Activated CD8-positive, alpha-beta T cell treated with anti-CD3 and anti-CD28 coated beads for 36 hours (primary cell): ENCODE measurements around the gene EXD2. TPM values are rescaled to one million over a fixed set of nuclear protein-coding genes. Genes with fewer than 3 reads are reported as not detected.

Experiments used
- ATAC-seq: fragments of 200-7000 bp; cut with Tn5 transposase; one replicate; pipeline ENCODE4 v1.10.0; 2021; ENCODE audit warnings: mild to moderate bottlenecking, moderate library complexity
- CTCF ChIA-PET: fragments of 350-600 bp; sonication (Branson Sonifier 250); formaldehyde crosslinking; loops from one replicate; lab custom pipeline; 2021; ENCODE audit warnings: antibody characterized with exemption; lab: Charles Lee
- POLR2A ChIA-PET: fragments of 350-600 bp; sonication (Branson Sonifier 250); formaldehyde crosslinking; loops from one replicate; lab custom pipeline; 2021; ENCODE audit warnings: antibody characterized with exemption; lab: Charles Lee
- DNase-seq: peaks from one replicate; pipeline ENCODE4 v3.0.0-alpha.2; 2020
- H3K27ac Mint-ChIP-seq: one replicate; pipeline ENCODE4 v1.8.0; 2021; ENCODE audit warnings: mild to moderate bottlenecking, mixed read lengths
- H3K27me3 Mint-ChIP-seq: one replicate; pipeline ENCODE4 v1.8.0; 2021; ENCODE audit warnings: mixed read lengths
- H3K36me3 Mint-ChIP-seq: one replicate; pipeline ENCODE4 v1.8.0; 2021; ENCODE audit warnings: low read depth, mixed read lengths
- H3K4me1 Mint-ChIP-seq: one replicate; pipeline ENCODE4 v1.8.0; 2021; ENCODE audit warnings: low read depth, mixed read lengths
- H3K4me3 Mint-ChIP-seq: one replicate; pipeline ENCODE4 v1.8.0; 2021; ENCODE audit warnings: mild to moderate bottlenecking, moderate library complexity, mixed read lengths
- H3K9me3 Mint-ChIP-seq: one replicate; pipeline ENCODE4 v1.8.0; 2021; ENCODE audit warnings: mixed read lengths
- CTCF ChIP-seq: fragments of 200-600 bp; IDR thresholded peaks from one replicate; pipeline ENCODE4 v1.8.0; 2022; ENCODE audit warnings: antibody characterized with exemption, mild to moderate bottlenecking
- intact Hi-C: fragments of 100-400 bp; cut with micrococcal nuclease; formaldehyde crosslinking; loops from one replicate; pipeline ENCODE4 v1.10.0; 2022
- total RNA-seq, 2 experiments: library from RNA; stranded (reverse); gene quantifications; one replicate each; pipeline ENCODE4 v1.2.3, GENCODE V29; 2021

The EXD2 gene
- total RNA-seq, 2 experiments from 2014 or later: 9.4 to 10.7 TPM

DNA sequence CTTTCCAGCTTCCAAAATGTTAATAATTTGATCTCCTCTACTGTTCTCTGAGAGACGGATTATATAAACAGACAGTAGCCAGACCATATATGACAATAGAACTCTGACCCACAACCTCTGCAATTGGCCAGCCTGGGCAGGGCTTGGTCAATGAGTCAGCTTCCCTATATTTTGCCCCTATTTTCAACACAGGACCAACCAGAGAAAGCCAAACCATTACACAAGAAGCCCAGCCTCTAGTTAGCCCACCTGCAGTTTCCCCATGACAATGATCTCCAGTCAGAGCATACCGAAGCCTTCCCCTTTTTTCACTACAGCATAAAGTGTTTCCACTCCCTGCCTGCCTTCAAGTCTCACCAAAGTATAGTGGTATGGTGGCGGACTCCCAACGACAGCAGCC, 7.6 kb upstream of the EXD2 start:
- no peak for TF ChIP-seq CTCF
- Mint-ChIP-seq H3K27ac (no peak overlapping the region), H3K4me1 (no peaks in the 10 kb centered on the region), H3K27me3 (no peaks in the 10 kb centered on the region), H3K36me3 (no peaks in the 10 kb centered on the region), H3K9me3 (no peaks in the 10 kb centered on the region), H3K4me3 (no peak overlapping the region)
- DNase-seq (no peak), ATAC-seq (no peak)
- ChIA-PET CTCF (no interaction called here), POLR2A (interaction anchor here (1.5 kb wide), 1 partner anchor 54 kb away, joined by 4 read pairs; no protein-coding TSS in a partner anchor)
- intact Hi-C loops: no loop called here

DNA sequence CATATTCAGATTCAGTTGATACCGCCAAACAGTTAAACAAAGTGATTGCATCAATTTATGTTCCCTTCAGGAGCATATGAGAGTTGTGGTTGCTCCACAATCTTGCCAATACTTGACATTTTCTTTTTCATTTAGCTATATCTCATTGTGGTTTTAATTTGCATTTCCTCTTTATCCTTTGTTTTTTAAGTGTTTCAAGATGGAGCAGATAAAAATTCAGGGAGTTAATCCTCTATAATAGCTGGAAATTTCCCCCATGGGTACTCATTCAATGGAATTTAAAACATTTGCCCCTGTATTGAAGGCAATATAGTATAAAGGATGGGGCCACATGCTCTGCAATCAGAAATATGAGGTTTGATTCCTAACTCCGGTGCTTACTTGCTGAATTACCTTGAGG, 1.1 kb upstream of the EXD2 start:
- Mint-ChIP-seq H3K27ac (no peak overlapping the region), H3K27me3 (no peaks in the 10 kb centered on the region), H3K9me3 (no peaks in the 10 kb centered on the region), H3K4me3 (peak overlapping the region; percentile 90), H3K36me3 (no peaks in the 10 kb centered on the region), H3K4me1 (peaks cover 23% of the 10 kb centered on the region)
- ChIA-PET POLR2A (interaction anchor here (0.7 to 1.2 kb wide), 2 partner anchors 38 to 281 kb away, joined by 3 to 5 read pairs; partner anchors contain the start of gene DCAF5), CTCF (interaction anchor here (0.9 to 1.0 kb wide), 2 partner anchors 8 to 60 kb away, joined by 3 to 7 read pairs; no protein-coding TSS in a partner anchor)
- TF ChIP-seq CTCF: no peak
- DNase-seq (no peak), ATAC-seq (no peak)
- intact Hi-C loops: loop anchor here (5.0 kb wide), 1 partner anchor 58 kb away; no protein-coding TSS in a partner anchor

DNA sequence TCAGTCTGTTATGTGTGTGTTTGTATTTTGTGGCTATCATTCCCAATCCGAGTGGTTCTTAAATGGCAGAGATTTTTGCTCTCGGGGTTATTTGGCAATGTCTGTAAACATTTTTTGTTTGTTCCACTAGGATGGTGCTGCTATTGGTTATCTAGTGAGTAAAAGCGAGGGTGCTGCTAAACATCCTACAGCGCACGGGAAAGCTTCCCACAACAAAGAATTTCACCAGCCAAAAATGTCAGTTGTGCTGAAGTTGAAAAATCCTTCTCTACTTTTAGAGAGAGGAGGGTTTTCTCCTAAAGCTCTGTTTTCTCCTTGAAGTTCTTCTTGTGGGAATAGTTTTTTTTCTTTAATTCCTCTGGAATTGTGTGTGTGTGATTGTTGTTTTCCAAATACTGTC, 2.4 kb downstream of the EXD2 start:
- ChIA-PET POLR2A (no interaction called here), CTCF (no interaction called here)
- intact Hi-C loops: loop anchor here (5.0 kb wide), 1 partner anchor 61 kb away; no protein-coding TSS in a partner anchor
- DNase-seq (no peak), ATAC-seq (no peak)
- TF ChIP-seq CTCF: no peak
- no peak overlapping the region for H3K27ac Mint-ChIP-seq
- peaks cover 1% of the 10 kb centered on the region for H3K36me3 Mint-ChIP-seq
- H3K9me3 Mint-ChIP-seq: no peaks in the 10 kb centered on the region
- H3K4me1 Mint-ChIP-seq: peaks cover 23% of the 10 kb centered on the region
- no peak overlapping the region for H3K4me3 Mint-ChIP-seq
- no peaks in the 10 kb centered on the region for H3K27me3 Mint-ChIP-seq

DNA sequence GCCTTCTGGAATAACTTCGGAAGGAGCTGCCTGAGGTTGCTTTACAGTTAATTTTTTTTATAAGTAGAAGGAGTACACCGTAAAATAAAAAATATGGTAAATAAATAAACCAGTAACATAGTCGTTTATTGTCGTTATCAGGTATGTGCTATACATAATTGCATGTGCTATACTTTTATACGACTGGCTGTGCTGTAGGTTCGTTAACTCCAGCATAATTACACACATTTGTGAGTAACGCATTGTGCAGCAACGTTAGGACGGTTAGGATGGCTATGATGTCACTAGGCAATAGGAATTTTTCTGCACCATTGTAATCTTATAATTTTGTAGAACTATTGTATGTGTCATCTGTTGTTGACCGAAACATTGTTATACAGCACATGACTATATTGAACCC, 8.5 kb downstream of the EXD2 start:
- no peaks in the 10 kb centered on the region for H3K27me3 Mint-ChIP-seq
- TF ChIP-seq CTCF: no peak
- H3K9me3 Mint-ChIP-seq: no peaks in the 10 kb centered on the region
- H3K36me3 Mint-ChIP-seq: peaks cover 1% of the 10 kb centered on the region
- CTCF ChIA-PET: no interaction called here
- H3K4me1 Mint-ChIP-seq: no peaks in the 10 kb centered on the region
- no peak overlapping the region for H3K27ac Mint-ChIP-seq
- intact Hi-C loops: no loop called here
- POLR2A ChIA-PET: no interaction called here
- no peak overlapping the region for H3K4me3 Mint-ChIP-seq
- DNase-seq (no peak), ATAC-seq (no peak)

DNA sequence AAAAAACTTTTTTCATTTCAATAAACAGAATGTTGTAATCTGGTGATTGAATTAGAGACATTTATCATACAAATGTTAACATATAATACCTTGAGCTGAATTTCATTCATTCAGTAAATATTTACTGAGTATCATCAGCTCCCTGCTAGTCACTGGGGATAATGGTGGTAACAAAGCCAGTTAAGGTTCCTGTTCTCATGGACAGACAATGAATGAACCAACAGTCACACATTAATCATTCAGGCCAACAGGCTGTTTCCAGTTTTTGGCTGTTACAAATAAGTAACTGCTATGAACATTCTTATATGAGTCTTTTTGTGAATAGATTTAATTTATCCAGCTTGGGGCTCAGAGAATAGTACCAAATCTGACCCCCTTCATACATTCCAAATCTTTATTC, 13.5 kb downstream of the EXD2 start:
- ChIA-PET POLR2A (no interaction called here), CTCF (interaction anchor here (0.9 kb wide), 1 partner anchor 75 kb away, joined by 5 read pairs; no protein-coding TSS in a partner anchor)
- Mint-ChIP-seq H3K36me3 (peaks cover 2% of the 10 kb centered on the region), H3K4me1 (no peaks in the 10 kb centered on the region), H3K27me3 (no peaks in the 10 kb centered on the region), H3K27ac (no peak overlapping the region), H3K4me3 (no peak overlapping the region), H3K9me3 (no peaks in the 10 kb centered on the region)
- DNase-seq (no peak), ATAC-seq (no peak)
- TF ChIP-seq CTCF: no peak
- intact Hi-C loops: no loop called here
